Adipocyte (in vitro differentiated cells): Measurements from ENCODE around the gene MGRN1.

ENCODE experiments used
- DNase-seq: peaks from one replicate; pipeline ENCODE4 v3.0.0-alpha.2; 2015; ENCODE audit warnings: low read depth
- H3K27me3 ChIP-seq: replicated peaks from 2 replicates; pipeline ENCODE4 v1.7.0; 2013; ENCODE audit warnings: mild to moderate bottlenecking, low read length, moderate library complexity; ENCODE audit not compliant: control insufficient read depth, insufficient read depth
- H3K36me3 ChIP-seq: 2 replicates; pipeline ENCODE4 v1.7.0; 2013; ENCODE audit warnings: low read length, mild to moderate bottlenecking, moderate library complexity; ENCODE audit not compliant: control insufficient read depth, insufficient read depth, severe bottlenecking
- H3K4me1 ChIP-seq: 2 replicates; pipeline ENCODE4 v1.7.0; 2013; ENCODE audit warnings: mild to moderate bottlenecking, low read length, moderate library complexity; ENCODE audit not compliant: control insufficient read depth, insufficient read depth
- H3K4me3 ChIP-seq: 2 replicates; pipeline ENCODE4 v1.7.0; 2013; ENCODE audit warnings: mild to moderate bottlenecking, low read length, moderate library complexity
- H3K9ac ChIP-seq: 2 replicates; pipeline ENCODE4 v1.7.0; 2013; ENCODE audit warnings: mild to moderate bottlenecking, low read length, moderate library complexity
- H3K9me3 ChIP-seq: 2 replicates; pipeline ENCODE4 v1.7.0; 2013; ENCODE audit warnings: mild to moderate bottlenecking, low read length, moderate library complexity; ENCODE audit not compliant: control insufficient read depth

The MGRN1 gene

DNA sequence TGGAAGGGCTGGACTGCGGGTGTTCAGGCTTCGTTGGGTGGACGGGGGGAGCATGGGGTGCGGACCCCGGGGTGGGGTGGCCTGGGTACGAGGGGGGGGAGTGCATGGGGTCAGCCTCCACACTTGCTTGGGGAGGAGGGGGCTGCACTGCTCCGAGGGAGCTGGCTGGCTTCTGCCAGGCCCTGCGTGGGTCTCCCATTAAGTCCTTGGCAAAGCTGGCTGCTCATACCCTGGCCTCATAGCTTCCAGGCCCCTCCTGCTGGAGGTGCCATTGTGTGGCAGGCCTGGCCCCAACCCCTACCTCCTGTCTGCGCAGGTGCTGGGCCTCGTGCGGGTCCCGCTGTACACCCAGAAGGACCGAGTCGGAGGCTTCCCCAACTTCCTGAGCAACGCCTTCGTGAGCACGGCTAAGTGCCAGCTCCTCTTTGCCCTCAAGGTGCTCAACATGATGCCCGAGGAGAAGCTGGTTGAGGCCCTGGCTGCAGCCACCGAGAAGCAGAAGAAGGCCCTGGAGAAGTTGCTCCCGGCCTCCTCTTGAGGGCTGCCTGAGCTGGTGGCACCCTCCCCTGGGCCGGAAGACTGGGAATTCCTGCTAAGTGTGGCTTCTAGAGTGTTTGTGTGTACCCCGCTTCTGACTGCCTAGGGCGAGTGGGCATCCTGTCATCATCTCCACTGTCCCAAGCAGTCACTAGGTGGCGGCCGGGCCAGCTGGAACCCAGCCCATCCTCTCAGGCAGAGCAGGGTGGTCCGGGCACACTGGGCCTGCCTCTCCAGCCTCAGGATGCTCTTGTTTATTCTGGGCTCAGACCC lies 70.2 kb downstream of the MGRN1 start:
- peak overlapping the region; percentile 28 for H3K9ac ChIP-seq
- DNase-seq = no peak
- peaks cover 26% of the 10 kb centered on the region for H3K4me1 ChIP-seq
- no peak overlapping the region for H3K4me3 ChIP-seq
- H3K36me3 ChIP-seq = peaks cover 37% of the 10 kb centered on the region
- H3K27me3 ChIP-seq = no peaks in the 10 kb centered on the region
- H3K9me3 ChIP-seq = no peaks in the 10 kb centered on the region

DNA sequence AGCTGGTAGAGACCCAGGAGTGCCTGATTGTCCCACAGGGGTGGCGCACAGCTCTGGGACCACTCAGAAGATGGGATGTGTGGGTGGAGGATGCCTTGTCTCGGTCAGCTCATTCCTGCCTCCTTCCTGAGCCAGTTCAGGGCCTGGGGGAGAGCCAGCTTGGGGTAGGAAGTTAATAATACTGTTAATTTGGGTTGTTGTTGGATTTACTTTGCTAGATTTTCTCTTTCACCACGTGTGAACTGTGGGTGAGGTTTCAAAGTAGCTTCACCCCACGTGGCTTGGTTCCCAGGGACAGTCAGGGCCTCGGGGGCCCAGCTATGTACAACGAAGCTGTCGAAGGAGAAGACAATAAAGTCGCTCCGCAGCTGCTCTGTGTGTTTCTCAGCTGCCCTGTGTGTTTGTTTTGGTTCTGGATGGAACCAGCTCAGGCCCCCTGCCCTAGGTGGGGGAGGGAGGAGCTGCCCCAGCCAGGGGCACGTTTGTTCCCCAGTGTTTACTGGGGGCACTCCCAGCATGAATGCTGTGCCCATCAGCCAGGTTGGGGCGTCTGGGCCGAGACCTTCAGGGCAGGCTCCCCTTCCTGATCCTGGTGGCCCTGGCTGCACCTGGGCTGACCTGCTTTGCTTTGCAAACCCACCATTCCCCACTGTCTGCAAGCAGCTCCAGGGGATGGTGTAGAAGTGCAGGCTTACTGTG lies 71.0 kb downstream of the MGRN1 start:
- Histone ChIP-seq H3K27me3 (no peaks in the 10 kb centered on the region), H3K9ac (peak overlapping the region; percentile 28), H3K36me3 (peaks cover 39% of the 10 kb centered on the region), H3K4me3 (no peak overlapping the region), H3K4me1 (peaks cover 26% of the 10 kb centered on the region), H3K9me3 (no peaks in the 10 kb centered on the region)
- DNase-seq = no peak

DNA sequence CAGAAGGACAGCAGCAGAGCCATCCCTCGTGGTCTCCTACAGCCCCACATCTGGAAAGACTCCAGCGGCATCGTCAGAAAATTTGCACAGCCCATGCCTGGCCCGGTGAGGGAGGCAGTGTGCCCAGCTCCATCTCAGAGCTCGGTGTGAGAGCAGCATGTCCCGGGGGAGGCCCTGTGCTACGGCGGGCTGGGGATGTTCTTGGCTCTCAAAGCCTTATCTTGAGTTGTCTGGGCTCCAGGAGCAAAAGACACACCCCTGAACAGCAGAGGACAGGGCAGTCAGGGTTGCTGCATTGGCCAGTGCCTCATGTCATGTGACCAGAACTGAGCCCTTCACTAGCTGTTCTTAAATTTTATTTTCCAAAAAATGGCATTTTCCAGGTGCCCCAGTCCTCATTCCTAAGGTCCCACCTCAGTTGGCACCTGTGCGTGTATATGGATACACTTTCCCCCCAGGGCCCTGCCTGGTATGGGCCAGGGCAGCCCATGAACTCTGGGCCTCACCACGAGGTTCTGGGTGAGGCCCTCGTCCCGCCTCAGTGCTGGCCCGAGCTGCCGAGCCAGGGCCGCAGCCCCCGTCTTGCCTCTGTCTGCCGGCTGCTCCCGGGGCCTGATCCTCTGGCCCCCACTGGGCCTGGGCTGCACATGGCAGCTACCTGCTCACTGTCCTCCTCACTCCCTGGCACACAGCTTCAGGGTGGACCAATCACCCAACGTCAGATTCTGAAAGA lies 71.7 kb downstream of the MGRN1 start:
- peaks cover 26% of the 10 kb centered on the region for H3K4me1 ChIP-seq
- no peak for DNase-seq
- H3K4me3 ChIP-seq = no peak overlapping the region
- H3K9me3 ChIP-seq = no peaks in the 10 kb centered on the region
- peaks cover 44% of the 10 kb centered on the region for H3K36me3 ChIP-seq
- H3K9ac ChIP-seq = peak overlapping the region; percentile 19
- no peaks in the 10 kb centered on the region for H3K27me3 ChIP-seq

DNA sequence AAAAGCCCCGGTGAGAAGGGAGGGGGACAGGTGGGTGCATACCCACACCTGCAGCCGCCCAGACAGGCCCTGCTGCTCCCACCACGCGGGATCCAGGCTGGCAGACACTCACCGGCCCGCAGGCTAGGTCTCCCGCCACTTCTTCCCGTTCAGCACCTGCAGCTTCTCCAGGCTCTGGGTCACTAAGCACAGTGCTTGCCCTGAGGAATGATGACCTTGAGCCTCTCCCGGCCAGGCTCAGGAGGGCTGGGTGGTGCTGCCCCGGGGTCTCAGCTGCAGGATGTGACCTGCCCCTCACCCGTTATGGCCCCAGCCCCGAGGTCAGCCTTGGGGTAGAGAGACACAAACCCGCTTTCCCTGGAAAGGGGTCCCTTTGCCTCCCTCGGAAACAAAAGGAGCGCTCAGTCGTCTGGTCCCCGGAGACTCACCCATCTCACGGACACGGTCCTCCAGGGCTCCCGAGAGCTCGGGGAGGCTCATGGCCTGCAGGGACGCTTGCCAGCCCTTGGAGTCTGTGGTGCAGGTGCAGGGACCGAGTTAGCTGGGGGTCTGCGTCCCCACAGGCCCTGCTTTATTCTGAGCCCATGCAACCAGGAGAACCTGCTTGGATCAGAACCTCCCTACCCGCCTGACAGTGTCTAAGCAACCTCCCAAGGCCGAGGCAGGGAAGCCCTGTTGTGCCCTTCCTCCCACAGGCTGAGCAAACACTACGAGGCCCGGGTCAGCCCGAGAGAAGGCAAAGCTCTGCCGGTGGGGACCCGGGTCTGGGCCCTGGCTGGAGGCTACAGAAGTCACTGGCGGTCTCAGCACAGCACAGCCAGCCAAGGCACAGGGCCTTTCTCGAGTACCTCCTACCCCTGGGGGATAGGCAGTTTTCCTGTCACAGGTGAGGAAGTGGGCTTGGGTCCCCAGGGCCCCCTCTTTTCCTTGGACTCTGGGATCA lies 72.5 kb downstream of the MGRN1 start:
- peaks cover 52% of the 10 kb centered on the region for H3K36me3 ChIP-seq
- no peak overlapping the region for H3K9ac ChIP-seq
- H3K9me3 ChIP-seq = no peaks in the 10 kb centered on the region
- no peak overlapping the region for H3K4me3 ChIP-seq
- H3K4me1 ChIP-seq = peaks cover 25% of the 10 kb centered on the region
- no peak for DNase-seq
- H3K27me3 ChIP-seq = no peaks in the 10 kb centered on the region

DNA sequence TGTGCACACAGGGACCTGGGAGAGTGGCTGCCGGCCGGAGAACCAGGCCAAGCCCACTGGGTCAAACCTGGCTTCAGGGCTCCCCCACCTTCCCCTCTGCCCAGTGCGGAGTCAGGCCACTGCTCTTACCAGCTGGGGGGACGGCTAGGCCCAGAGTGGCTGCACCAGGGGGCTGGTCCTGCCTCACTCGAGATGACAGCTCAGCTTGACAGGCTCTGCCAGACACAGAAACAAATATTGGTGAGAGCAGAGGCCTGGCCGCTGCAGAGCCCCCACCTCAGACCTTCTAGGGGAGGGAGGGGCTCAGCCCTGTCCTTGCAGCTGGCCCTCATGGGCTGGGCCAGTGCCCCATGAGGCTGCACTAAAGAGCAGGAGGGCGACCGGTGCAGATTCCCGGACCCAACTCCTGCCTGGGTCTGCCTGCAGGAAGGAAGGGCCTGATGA lies 73.2 kb downstream of the MGRN1 start:
- Histone ChIP-seq H3K9ac (no peak overlapping the region), H3K4me3 (no peak overlapping the region), H3K36me3 (peaks cover 58% of the 10 kb centered on the region), H3K27me3 (no peaks in the 10 kb centered on the region), H3K4me1 (peaks cover 19% of the 10 kb centered on the region), H3K9me3 (no peaks in the 10 kb centered on the region)
- DNase-seq = no peak

DNA sequence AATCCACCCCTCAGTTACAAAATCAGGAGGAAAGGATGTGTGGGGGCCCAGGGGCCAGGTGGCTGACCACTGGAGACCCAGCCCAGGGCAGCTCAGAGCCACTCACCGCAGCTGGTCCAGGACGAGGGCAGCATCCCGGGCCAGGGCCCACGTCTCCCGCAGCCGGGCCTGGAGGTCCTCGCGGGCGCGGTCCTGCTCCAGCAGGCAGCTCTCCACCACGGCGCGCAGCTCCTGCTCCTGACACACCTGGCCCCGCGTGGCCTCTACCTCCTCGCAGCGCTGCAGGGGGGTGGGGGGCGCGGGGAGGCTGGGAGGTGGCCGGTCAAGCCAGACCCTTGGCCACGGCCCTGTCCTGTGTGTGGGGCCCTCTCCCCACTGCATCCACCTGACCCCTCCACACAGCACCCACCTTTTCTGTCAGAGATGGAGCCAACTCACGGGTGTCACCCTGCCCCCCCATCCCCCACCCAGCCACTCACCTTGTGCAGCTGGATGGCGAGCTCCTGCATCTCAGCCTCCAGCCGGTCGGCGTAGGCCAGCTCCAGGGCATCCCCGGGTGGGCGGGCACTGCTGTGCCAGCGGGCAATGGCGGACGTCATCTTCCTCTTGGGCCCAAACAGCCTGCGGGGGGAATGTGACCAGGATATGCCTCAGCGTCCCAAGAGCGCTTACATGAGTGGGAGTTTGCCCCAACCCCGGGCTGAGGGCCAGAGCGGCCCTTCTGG lies 73.9 kb downstream of the MGRN1 start:
- H3K27me3 ChIP-seq = no peaks in the 10 kb centered on the region
- no peaks in the 10 kb centered on the region for H3K9me3 ChIP-seq
- H3K4me1 ChIP-seq = peaks cover 16% of the 10 kb centered on the region
- H3K36me3 ChIP-seq = peaks cover 60% of the 10 kb centered on the region
- H3K4me3 ChIP-seq = no peak overlapping the region
- no peak for DNase-seq
- no peak overlapping the region for H3K9ac ChIP-seq

DNA sequence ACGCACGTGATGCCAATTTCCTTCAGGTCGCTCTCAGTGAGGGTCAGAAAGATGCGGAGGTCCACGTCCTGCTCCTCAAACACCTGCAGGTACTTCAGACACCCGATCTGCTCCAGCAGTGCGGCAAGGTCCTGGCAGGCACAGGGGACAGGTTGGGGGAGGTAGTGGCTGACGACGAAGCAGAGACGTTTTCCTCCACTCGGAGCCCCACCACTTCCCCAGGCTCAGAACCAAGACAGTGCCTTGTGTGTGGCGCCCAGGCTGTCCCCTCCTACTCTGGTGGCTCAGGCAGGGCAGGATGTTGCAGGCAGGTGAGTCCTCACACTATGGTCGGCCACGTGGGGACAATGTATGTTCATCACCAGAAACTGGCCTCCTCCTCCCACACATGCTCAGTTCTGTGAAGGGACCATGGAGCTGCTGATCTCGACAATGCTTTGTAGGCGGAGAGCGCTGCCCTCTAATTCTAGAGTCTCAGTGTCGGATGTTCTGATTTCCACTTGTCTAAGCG lies 74.5 kb downstream of the MGRN1 start:
- DNase-seq = no peak
- Histone ChIP-seq H3K9ac (no peak overlapping the region), H3K9me3 (no peaks in the 10 kb centered on the region), H3K4me3 (no peak overlapping the region), H3K4me1 (peaks cover 16% of the 10 kb centered on the region), H3K36me3 (peaks cover 64% of the 10 kb centered on the region), H3K27me3 (no peaks in the 10 kb centered on the region)

DNA sequence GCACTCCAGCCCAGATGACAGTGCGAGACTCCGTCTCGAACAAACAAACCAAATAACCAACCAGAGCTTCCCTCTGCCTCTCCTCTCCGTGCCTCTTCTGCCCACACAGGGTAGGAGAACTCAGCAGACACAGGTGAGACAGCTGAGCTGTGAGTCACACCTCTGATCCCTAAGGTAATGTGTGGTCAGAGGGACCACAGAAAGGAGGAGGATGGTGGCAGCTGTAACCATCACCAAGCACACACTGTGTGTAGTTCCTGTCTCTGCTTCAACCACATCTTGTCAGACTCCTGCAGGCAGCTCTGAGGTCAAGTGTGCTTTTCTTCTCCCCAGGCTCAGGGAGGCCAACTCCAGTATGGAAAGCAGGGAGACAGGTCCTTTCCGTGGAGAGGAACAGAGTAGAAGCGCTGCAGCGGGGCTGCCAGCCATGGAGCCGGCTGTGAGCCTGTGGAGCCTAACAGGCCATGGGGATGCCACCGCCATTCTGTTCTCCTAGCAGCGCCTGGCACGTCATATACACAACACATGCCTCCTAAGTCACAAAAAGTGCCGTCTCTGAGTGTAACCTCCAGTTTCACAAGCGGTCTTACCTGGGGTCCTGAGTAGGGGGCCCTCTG lies 75.9 kb downstream of the MGRN1 start:
- Histone ChIP-seq H3K4me3 (no peak overlapping the region), H3K9ac (no peak overlapping the region), H3K4me1 (peaks cover 7% of the 10 kb centered on the region), H3K27me3 (no peaks in the 10 kb centered on the region), H3K36me3 (peaks cover 72% of the 10 kb centered on the region), H3K9me3 (no peaks in the 10 kb centered on the region)
- DNase-seq = no peak

DNA sequence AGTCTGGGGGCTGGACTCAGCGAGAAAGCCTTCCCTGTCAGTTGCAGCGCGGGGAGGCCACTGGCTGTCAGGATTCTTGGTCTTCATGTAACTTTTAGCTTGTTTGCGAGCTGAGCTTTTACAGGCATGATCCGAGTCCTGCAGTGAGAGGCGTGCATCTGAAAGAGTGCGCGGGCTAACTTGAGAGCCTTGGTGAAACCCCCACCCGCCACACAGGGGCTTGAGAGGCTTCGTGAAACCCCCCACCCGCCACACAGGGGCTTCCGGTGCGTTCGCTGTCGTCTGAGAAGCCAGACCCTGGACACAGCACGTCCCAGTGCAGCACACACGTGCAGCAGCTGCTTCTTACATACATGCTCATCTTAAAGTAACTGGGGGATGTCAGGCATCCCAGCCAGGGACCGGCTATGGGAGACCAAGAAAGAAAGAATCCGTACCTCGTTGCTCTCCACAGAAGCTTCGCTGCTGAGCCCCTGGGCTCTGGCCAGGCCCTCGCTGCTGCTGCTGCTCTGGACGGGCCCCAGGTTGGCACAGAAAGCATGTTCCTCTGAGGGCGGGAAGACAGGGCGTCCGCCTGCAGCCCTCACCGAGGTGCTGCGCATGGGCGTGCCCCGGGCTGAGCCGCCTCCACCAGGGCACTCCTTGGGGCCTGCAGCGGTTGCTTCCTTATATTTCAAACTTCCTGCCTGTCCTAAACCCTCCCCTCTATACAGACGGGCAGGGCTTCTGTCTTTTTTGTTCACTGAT lies 76.5 kb downstream of the MGRN1 start:
- Histone ChIP-seq H3K4me3 (no peak overlapping the region), H3K9ac (no peak overlapping the region), H3K36me3 (peaks cover 66% of the 10 kb centered on the region), H3K4me1 (peaks cover under 1% of the 10 kb centered on the region), H3K9me3 (no peaks in the 10 kb centered on the region), H3K27me3 (no peaks in the 10 kb centered on the region)
- DNase-seq = no peak
